PFSK-1 (cell line): ENCODE measurements around the gene NUDCD2.

Experiments used
- POLR2AphosphoS5 ChIP-seq: IDR thresholded peaks from 2 replicates; pipeline ENCODE4 v1.6.1; 2012; ENCODE audit warnings: low read depth, mild to moderate bottlenecking, control low read depth, low read length, moderate library complexity
- SIN3A ChIP-seq: IDR thresholded peaks from 2 replicates; pipeline ENCODE4 v1.6.1; 2012; ENCODE audit warnings: mild to moderate bottlenecking, low read length, moderate library complexity, borderline replicate concordance; ENCODE audit not compliant: insufficient read depth
- TAF1 ChIP-seq: IDR thresholded peaks from 2 replicates; pipeline ENCODE4 v1.6.1; 2012; ENCODE audit warnings: low read length, control low read depth, borderline replicate concordance; ENCODE audit not compliant: insufficient read depth
- TF ChIP-seq, protein P1 (sequence below), 2 experiments: IDR thresholded peaks; 2 replicates each; pipeline versions ENCODE4 v1.6.1 to v1.8.0; 2011 to 2012; ENCODE audit warnings: low read depth in 2 of 2, low read length in 2 of 2, control low read depth in 1 of 2, inconsistent platforms in 1 of 2, mild to moderate bottlenecking in 1 of 2, moderate library complexity in 1 of 2; ENCODE audit not compliant: insufficient read depth in 1 of 2

DNA sequence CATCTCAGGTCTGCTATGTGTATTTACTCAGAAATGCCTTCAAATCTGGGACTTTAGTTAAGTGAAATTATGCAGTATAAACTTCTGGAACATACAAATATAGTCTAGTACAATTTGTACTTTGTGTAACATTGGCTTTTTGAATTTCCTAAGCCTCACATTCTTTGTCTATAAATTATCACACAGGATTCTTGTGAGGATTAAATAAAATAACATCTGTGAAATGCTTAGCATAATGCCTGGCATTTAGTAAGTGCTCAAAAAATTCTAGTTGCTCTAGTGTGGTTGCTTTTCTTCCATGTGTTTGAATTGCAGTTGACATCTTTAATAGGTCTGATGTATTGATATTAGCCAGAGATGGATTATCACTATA, 3.1 kb upstream of the NUDCD2 start:
- TF ChIP-seq SIN3A (no peak), POLR2AphosphoS5 (no peak), TAF1 (no peak)
- TF ChIP-seq, protein P1, sequence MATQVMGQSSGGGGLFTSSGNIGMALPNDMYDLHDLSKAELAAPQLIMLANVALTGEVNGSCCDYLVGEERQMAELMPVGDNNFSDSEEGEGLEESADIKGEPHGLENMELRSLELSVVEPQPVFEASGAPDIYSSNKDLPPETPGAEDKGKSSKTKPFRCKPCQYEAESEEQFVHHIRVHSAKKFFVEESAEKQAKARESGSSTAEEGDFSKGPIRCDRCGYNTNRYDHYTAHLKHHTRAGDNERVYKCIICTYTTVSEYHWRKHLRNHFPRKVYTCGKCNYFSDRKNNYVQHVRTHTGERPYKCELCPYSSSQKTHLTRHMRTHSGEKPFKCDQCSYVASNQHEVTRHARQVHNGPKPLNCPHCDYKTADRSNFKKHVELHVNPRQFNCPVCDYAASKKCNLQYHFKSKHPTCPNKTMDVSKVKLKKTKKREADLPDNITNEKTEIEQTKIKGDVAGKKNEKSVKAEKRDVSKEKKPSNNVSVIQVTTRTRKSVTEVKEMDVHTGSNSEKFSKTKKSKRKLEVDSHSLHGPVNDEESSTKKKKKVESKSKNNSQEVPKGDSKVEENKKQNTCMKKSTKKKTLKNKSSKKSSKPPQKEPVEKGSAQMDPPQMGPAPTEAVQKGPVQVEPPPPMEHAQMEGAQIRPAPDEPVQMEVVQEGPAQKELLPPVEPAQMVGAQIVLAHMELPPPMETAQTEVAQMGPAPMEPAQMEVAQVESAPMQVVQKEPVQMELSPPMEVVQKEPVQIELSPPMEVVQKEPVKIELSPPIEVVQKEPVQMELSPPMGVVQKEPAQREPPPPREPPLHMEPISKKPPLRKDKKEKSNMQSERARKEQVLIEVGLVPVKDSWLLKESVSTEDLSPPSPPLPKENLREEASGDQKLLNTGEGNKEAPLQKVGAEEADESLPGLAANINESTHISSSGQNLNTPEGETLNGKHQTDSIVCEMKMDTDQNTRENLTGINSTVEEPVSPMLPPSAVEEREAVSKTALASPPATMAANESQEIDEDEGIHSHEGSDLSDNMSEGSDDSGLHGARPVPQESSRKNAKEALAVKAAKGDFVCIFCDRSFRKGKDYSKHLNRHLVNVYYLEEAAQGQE (IDR thresholded peaks at IDR 0.05; ENCODE audit: insufficient read depth in 1 of 2, low read depth in 2 of 2, low read length in 2 of 2) = no peak
